ENCODE measurements around the gene MMP25.

GRCh38 chr16:3010510-3010909 lies 35.9 kb upstream of the MMP25 start:
- TF ChIP-seq CTCF (IDR thresholded peaks at IDR 0.05) (no peak), ZFX (IDR thresholded peaks at IDR 0.05; ENCODE audit: borderline replicate concordance) (no peak)

Data from 22Rv1 (cell line).